Upper lobe of left lung (tissue), 6 donors: Measurements from ENCODE around the gene BTG2. TPM values are rescaled to one million over a fixed set of nuclear protein-coding genes. Genes with fewer than 3 reads are reported as not detected.

Experiments used
- ATAC-seq, 2 donors: fragments of 200-7000 bp; cut with Tn5 transposase; one replicate each; pipeline ENCODE4 v1.9.1; 2022; ENCODE audit warnings: mild to moderate bottlenecking in 2 of 2, moderate library complexity in 2 of 2; ENCODE audit not compliant: low FRiP score in 2 of 2
- DNase-seq, 2 donors: peaks; one replicate each; pipeline ENCODE4 v3.0.0-alpha.2; 2019 to 2020
- H3K27ac ChIP-seq, 4 donors: fragments of 200-600 bp; sonication (generic); one replicate each; pipeline ENCODE4 v1.5.1; 2016 to 2019
- H3K27me3 ChIP-seq, 4 donors: fragments of 200-600 bp; sonication (generic); one replicate each; pipeline ENCODE4 v1.5.1; 2017 to 2019
- H3K36me3 ChIP-seq, 4 donors: fragments of 200-600 bp; sonication (generic); one replicate each; pipeline ENCODE4 v1.5.1; 2016 to 2019
- H3K4me1 ChIP-seq, 4 donors: fragments of 200-600 bp; sonication (generic); one replicate each; pipeline ENCODE4 v1.5.1; 2018 to 2019
- H3K4me3 ChIP-seq, 4 donors: fragments of 200-600 bp; sonication (generic); one replicate each; pipeline ENCODE4 v1.5.1; 2017 to 2019; ENCODE audit warnings: mild to moderate bottlenecking in 2 of 4, moderate library complexity in 1 of 4
- H3K9me3 ChIP-seq, 4 donors: fragments of 200-600 bp; sonication (generic); one replicate each; pipeline ENCODE4 v1.5.1; 2018 to 2019
- EP300 ChIP-seq, 4 donors: sonication (generic); formaldehyde crosslinking; IDR thresholded peaks; one replicate each; pipeline ENCODE4 v1.5.1; 2017; ENCODE audit warnings: antibody characterized with exemption in 4 of 4, control low read depth in 2 of 4
- POLR2A ChIP-seq, 4 donors: fragments of 450-650 bp; IDR thresholded peaks; one replicate each; pipeline ENCODE4 v1.5.1; 2016 to 2017; ENCODE audit warnings: antibody characterized with exemption in 4 of 4, mild to moderate bottlenecking in 2 of 4
- POLR2AphosphoS5 ChIP-seq, 2 donors: sonication (generic); formaldehyde crosslinking; IDR thresholded peaks; one replicate each; pipeline ENCODE4 v1.5.1; 2017; ENCODE audit warnings: antibody characterized with exemption in 2 of 2
- WGBS, 2 donors: methylation state at CpG; one replicate each; pipeline ENCODE4 v1.1.5; 2017 to 2018; 5-methylcytosine and 5-hydroxymethylcytosine counted together
- total RNA-seq, 6 donors: library from RNA; depleted of rRNA in 4 of 6; stranded (reverse); fragments of >200 nt in 4 of 6; gene quantifications; one replicate each; pipeline versions ENCODE4 v1.1.0 to v1.2.1, GENCODE V29; 2016 to 2021
- TF ChIP-seq, protein P1 (sequence below), 6 experiments: fragments of 450-650 bp in 4 of 6; fragments of 200-600 bp in 2 of 6; sonication (generic) in 2 of 6; IDR thresholded peaks; one replicate each; pipeline ENCODE4 v1.5.1; 2016 to 2019; ENCODE audit warnings: antibody characterized with exemption in 6 of 6
- donor health status: DM: no; HTN: no; CAD: no; lungs with moderate emphysema.
- donor health status: DM: no; HTN: yes; CAD: no; lungs with severe emphysema.

Gene BTG2
- total RNA-seq, 6 donors from 2014 or later, result 59.1 to 178 (median 104) TPM

GRCh38 chr1:203284411-203285123, 20.8 kb upstream of the BTG2 start:
- no peak for ATAC-seq
- 66 to 88% methylated on average over 9 to 11 of the region's 11 CpGs for WGBS, 2 donors
- no peaks in the 10 kb centered on the region for H3K9me3 ChIP-seq
- H3K4me3 ChIP-seq, result no peak overlapping the region
- TF ChIP-seq EP300 (IDR thresholded peaks at IDR 0.05) (no peak), POLR2AphosphoS5 (IDR thresholded peaks at IDR 0.05) (no peak), POLR2A (IDR thresholded peaks at IDR 0.05) (no peak)
- TF ChIP-seq, protein P1, sequence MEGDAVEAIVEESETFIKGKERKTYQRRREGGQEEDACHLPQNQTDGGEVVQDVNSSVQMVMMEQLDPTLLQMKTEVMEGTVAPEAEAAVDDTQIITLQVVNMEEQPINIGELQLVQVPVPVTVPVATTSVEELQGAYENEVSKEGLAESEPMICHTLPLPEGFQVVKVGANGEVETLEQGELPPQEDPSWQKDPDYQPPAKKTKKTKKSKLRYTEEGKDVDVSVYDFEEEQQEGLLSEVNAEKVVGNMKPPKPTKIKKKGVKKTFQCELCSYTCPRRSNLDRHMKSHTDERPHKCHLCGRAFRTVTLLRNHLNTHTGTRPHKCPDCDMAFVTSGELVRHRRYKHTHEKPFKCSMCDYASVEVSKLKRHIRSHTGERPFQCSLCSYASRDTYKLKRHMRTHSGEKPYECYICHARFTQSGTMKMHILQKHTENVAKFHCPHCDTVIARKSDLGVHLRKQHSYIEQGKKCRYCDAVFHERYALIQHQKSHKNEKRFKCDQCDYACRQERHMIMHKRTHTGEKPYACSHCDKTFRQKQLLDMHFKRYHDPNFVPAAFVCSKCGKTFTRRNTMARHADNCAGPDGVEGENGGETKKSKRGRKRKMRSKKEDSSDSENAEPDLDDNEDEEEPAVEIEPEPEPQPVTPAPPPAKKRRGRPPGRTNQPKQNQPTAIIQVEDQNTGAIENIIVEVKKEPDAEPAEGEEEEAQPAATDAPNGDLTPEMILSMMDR (IDR thresholded peaks at IDR 0.05), result no peak
- peaks cover 36 to 47% (median 42%) of the 10 kb centered on the region in 4 donors for H3K4me1 ChIP-seq
- DNase-seq, result no peak
- no peaks in the 10 kb centered on the region for H3K27me3 ChIP-seq
- H3K36me3 ChIP-seq, result no peaks in the 10 kb centered on the region
- peak overlapping the region in 2 of 4 donors; percentile 7 to 31 for H3K27ac ChIP-seq

GRCh38 chr1:203286161-203286984, 18.9 kb upstream of the BTG2 start:
- no peaks in the 10 kb centered on the region for H3K27me3 ChIP-seq
- DNase-seq (peak in 1 of 2 donors; percentile 56), ATAC-seq (no peak)
- H3K9me3 ChIP-seq, result no peaks in the 10 kb centered on the region
- WGBS, 2 donors, result 59 to 61% methylated on average over 6 to 9 of the region's 9 CpGs
- TF ChIP-seq EP300 (IDR thresholded peaks at IDR 0.05), result no peak
- TF ChIP-seq POLR2A (IDR thresholded peaks at IDR 0.05), result no peak
- H3K4me1 ChIP-seq, result peaks cover 54 to 65% (median 60%) of the 10 kb centered on the region in 4 donors
- H3K27ac ChIP-seq, result peak overlapping the region; percentile 93 to 97 (median 94)
- no peak overlapping the region for H3K4me3 ChIP-seq
- H3K36me3 ChIP-seq, result no peaks in the 10 kb centered on the region

GRCh38 chr1:203287109-203287893, 18.0 kb upstream of the BTG2 start:
- WGBS, 2 donors, result 32 to 45% methylated on average over 9 of the region's 9 CpGs
- H3K4me1 ChIP-seq, result peaks cover 54 to 67% (median 63%) of the 10 kb centered on the region in 4 donors
- DNase-seq, result peak; percentile 80 to 87
- H3K4me3 ChIP-seq, result peak overlapping the region in 1 of 4 donors; percentile 0
- no peaks in the 10 kb centered on the region for H3K36me3 ChIP-seq
- H3K27ac ChIP-seq, result peak overlapping the region; percentile 93 to 97 (median 94)
- ATAC-seq, result peak; percentile 68 to 76
- TF ChIP-seq EP300 (IDR thresholded peaks at IDR 0.05), result peak in 1 of 4 donors; percentile 35
- TF ChIP-seq, protein P1 (IDR thresholded peaks at IDR 0.05), result peak in 2 of 6 experiments; percentile 15 to 24
- peak; percentile 72 to 76 for TF ChIP-seq POLR2AphosphoS5 (IDR thresholded peaks at IDR 0.05)
- peak in 1 of 4 donors; percentile 64 for TF ChIP-seq POLR2A (IDR thresholded peaks at IDR 0.05)
- H3K27me3 ChIP-seq, result no peaks in the 10 kb centered on the region
- H3K9me3 ChIP-seq, result no peaks in the 10 kb centered on the region

GRCh38 chr1:203287898-203288297, 17.4 kb upstream of the BTG2 start:
- TF ChIP-seq POLR2A (IDR thresholded peaks at IDR 0.05) (no peak), EP300 (IDR thresholded peaks at IDR 0.05) (no peak), POLR2AphosphoS5 (IDR thresholded peaks at IDR 0.05) (no peak)
- TF ChIP-seq, protein P1 (IDR thresholded peaks at IDR 0.05), result no peak
- Histone ChIP-seq H3K9me3 (no peaks in the 10 kb centered on the region), H3K4me1 (peaks cover 54 to 67% (median 63%) of the 10 kb centered on the region in 4 donors), H3K27me3 (no peaks in the 10 kb centered on the region), H3K27ac (peak overlapping the region; percentile 93 to 97 (median 94)), H3K36me3 (no peaks in the 10 kb centered on the region), H3K4me3 (no peak overlapping the region)
- no peak for ATAC-seq
- no peak for DNase-seq
- WGBS, 2 donors, result 70 to 78% methylated on average over 5 of the region's 5 CpGs
